Activated naive CD8-positive, alpha-beta T cell (primary cell): Measurements from ENCODE around the gene CEMIP.
A peak's percentile ranks its signal among the peaks of the same experiment; 100 is the strongest.

Source experiments
- H3K27ac Mint-ChIP-seq: one replicate; pipeline ENCODE4 v1.8.0; 2021; ENCODE audit warnings: mixed read lengths
- H3K27me3 Mint-ChIP-seq: one replicate; pipeline ENCODE4 v1.8.0; 2021; ENCODE audit warnings: mixed read lengths
- H3K36me3 Mint-ChIP-seq: one replicate; pipeline ENCODE4 v1.8.0; 2021; ENCODE audit warnings: mixed read lengths
- H3K4me1 Mint-ChIP-seq: one replicate; pipeline ENCODE4 v1.8.0; 2021; ENCODE audit warnings: low read depth, mixed read lengths
- H3K4me3 Mint-ChIP-seq: one replicate; pipeline ENCODE4 v1.8.0; 2021; ENCODE audit warnings: mild to moderate bottlenecking, mixed read lengths
- H3K9me3 Mint-ChIP-seq: one replicate; pipeline ENCODE4 v1.8.0; 2021; ENCODE audit warnings: low read depth, mixed read lengths

CEMIP gene, protein sequence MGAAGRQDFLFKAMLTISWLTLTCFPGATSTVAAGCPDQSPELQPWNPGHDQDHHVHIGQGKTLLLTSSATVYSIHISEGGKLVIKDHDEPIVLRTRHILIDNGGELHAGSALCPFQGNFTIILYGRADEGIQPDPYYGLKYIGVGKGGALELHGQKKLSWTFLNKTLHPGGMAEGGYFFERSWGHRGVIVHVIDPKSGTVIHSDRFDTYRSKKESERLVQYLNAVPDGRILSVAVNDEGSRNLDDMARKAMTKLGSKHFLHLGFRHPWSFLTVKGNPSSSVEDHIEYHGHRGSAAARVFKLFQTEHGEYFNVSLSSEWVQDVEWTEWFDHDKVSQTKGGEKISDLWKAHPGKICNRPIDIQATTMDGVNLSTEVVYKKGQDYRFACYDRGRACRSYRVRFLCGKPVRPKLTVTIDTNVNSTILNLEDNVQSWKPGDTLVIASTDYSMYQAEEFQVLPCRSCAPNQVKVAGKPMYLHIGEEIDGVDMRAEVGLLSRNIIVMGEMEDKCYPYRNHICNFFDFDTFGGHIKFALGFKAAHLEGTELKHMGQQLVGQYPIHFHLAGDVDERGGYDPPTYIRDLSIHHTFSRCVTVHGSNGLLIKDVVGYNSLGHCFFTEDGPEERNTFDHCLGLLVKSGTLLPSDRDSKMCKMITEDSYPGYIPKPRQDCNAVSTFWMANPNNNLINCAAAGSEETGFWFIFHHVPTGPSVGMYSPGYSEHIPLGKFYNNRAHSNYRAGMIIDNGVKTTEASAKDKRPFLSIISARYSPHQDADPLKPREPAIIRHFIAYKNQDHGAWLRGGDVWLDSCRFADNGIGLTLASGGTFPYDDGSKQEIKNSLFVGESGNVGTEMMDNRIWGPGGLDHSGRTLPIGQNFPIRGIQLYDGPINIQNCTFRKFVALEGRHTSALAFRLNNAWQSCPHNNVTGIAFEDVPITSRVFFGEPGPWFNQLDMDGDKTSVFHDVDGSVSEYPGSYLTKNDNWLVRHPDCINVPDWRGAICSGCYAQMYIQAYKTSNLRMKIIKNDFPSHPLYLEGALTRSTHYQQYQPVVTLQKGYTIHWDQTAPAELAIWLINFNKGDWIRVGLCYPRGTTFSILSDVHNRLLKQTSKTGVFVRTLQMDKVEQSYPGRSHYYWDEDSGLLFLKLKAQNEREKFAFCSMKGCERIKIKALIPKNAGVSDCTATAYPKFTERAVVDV (N-terminal part only)

DNA sequence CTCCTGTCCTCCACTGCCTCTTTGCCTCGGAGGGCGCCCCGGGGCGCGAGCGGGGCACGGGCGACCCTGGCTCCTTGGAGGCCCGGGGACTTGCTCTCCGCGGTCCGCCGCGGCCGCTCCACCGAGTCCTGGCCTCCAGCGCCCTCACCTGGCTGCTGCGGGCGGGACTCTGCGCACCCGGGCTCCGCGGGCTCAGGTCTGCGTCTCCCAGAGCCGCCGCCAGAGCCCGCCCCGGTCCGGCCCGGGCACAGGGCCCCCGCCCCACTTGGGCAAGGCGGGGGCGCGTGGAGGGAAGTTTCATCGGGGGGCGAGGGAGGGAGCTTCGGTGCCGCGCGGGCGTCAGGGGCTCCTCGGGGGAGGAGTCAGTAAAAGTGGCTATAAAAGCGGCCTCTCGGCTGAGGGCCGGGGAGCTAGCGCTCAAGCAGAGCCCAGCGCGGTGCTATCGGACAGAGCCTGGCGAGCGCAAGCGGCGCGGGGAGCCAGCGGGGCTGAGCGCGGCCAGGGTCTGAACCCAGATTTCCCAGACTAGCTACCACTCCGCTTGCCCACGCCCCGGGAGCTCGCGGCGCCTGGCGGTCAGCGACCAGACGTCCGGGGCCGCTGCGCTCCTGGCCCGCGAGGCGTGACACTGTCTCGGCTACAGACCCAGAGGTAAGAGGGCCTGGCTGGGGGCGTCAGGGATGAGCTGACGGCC is at the start of gene CEMIP:
CEMIP (plus strand) TSS at position 407 of the 694 bp plus-strand sequence. CDS start 94,510 bp downstream, outside the sequence.
- peak within 1 kb of the TSS; percentile 73 for H3K4me3 Mint-ChIP-seq
- H3K27ac Mint-ChIP-seq = no peak within 1 kb of the TSS
- no peaks in the 10 kb centered on the region for H3K9me3 Mint-ChIP-seq
- H3K27me3 Mint-ChIP-seq = peaks cover 30% of the 10 kb centered on the region
- H3K4me1 Mint-ChIP-seq = peaks cover 19% of the 10 kb centered on the region
- H3K36me3 Mint-ChIP-seq = no peaks in the 10 kb centered on the region

DNA sequence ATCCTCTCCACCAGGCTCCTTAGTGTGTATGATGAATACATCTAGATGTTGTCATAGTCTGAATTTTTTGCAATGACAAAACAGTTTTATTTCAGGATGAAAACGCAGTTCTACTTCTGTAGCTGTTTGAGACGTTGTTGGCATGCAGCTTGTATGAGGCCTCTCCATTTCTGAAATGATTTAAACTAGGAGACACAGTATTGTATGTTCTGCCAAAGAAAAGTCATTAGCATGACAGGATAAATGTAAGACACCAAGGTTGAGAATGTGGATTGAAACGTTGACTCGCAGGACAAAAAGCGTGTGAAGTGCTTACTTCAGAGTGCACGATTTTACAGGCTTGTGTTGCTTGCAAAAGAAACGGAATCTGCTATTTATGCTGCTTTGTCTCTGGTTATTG is 48.8 kb upstream of the CEMIP start:
- H3K4me1 Mint-ChIP-seq = no peaks in the 10 kb centered on the region
- H3K36me3 Mint-ChIP-seq = no peaks in the 10 kb centered on the region
- no peak overlapping the region for H3K4me3 Mint-ChIP-seq
- no peak overlapping the region for H3K27ac Mint-ChIP-seq
- H3K27me3 Mint-ChIP-seq = no peaks in the 10 kb centered on the region
- no peaks in the 10 kb centered on the region for H3K9me3 Mint-ChIP-seq

DNA sequence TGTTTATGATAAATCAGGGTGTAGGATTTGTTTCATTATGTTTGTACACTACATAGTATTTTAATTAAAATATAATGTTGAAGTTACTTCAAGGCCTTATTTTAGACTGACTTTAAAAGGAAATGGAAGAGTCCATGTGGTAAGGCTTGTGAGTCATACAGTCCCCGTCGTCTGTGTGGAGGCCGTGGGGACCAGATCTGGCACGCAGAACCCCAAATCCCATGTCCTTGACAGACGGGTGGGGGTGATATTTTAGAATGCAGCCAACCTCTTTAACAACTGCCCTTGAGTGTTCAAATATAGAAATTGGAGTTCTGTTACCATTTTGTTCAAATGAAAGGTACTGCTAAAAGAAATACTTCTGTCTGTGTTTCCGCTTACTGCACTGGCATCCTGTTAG is 48.2 kb upstream of the CEMIP start:
- Mint-ChIP-seq H3K9me3 (no peaks in the 10 kb centered on the region), H3K27ac (no peak overlapping the region), H3K27me3 (no peaks in the 10 kb centered on the region), H3K4me3 (no peak overlapping the region), H3K4me1 (no peaks in the 10 kb centered on the region), H3K36me3 (no peaks in the 10 kb centered on the region)

DNA sequence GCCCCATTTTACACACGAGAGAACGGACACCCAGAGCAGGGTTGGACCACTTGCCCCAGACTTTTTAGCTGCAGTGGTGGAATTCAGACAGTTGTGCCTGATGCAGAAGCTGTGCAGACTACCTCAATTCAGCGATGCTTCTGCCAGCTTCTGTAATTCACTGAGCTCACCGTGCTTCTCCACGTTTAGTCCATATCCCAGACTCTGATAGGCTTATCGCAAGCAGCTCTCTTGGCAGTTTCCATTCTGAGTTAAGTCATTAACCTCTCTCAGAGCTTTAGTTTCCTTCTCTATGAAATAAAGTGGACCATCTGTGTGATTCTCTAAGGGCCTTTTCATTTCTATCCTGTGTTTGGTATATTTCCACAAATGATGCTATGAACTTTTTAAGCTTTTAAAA is 47.0 kb upstream of the CEMIP start:
- Mint-ChIP-seq H3K4me1 (no peaks in the 10 kb centered on the region), H3K27me3 (no peaks in the 10 kb centered on the region), H3K9me3 (no peaks in the 10 kb centered on the region), H3K4me3 (no peak overlapping the region), H3K36me3 (no peaks in the 10 kb centered on the region), H3K27ac (no peak overlapping the region)

DNA sequence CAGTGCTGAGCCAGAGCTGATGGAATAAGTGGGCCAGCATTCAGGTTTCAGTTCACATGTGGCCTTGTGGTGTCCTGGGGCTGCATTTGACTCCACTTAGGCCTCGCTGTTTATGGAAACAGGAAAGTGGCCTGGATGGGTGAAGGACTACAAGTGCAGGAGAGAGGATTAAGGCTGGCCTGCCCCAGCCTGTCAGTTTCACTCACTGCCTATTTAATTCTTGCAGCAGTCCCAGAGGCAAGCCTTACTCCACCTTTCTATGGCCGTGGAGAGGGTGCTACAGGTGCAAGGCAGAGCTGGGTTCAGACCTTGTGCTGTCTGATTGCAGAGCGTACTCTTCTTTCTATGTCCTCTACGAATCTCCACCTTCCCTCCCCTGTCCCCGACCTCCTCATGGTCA is 46.4 kb upstream of the CEMIP start:
- no peak overlapping the region for H3K27ac Mint-ChIP-seq
- no peaks in the 10 kb centered on the region for H3K27me3 Mint-ChIP-seq
- H3K36me3 Mint-ChIP-seq = no peaks in the 10 kb centered on the region
- H3K4me3 Mint-ChIP-seq = no peak overlapping the region
- no peaks in the 10 kb centered on the region for H3K9me3 Mint-ChIP-seq
- H3K4me1 Mint-ChIP-seq = no peaks in the 10 kb centered on the region

DNA sequence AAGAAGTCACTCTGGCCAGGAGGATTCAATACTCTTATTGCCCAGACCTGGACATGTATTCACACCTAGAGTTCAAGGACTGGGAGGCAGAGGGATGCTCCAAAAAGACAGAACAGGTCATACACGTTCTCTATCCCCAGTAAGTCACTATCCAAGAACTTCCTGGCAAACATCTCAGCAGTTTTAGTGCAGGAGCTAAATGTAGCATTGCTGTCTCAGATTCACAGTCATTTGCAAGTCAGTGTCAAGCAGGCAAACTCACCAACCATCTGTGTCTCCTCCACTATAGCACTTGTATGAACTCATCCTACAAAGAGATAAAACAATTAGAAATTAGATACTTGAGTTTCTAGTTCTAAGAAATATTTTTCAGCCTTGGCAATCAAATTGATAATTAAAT is 45.7 kb upstream of the CEMIP start:
- Mint-ChIP-seq H3K9me3 (no peaks in the 10 kb centered on the region), H3K27ac (no peak overlapping the region), H3K36me3 (no peaks in the 10 kb centered on the region), H3K4me1 (no peaks in the 10 kb centered on the region), H3K4me3 (no peak overlapping the region), H3K27me3 (no peaks in the 10 kb centered on the region)

DNA sequence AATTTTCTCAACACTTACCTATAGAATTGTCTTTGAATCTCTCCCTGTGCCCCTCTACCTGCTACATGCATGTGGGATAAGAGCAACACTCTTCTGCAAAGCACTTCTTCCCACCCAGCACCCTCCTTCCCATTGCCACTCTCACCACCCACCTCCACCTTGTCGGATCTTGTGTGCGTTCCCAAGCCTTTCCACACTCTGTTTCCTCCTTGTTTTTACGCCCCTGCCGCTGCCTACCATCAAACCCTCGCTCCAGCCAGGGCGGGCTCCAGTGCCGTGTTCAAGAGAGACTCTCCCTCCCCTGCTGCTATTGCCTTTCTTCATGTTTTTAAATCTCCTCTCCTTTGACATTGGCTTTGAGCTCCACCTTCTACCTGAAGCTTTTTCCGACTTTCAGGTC is 43.8 kb upstream of the CEMIP start:
- no peaks in the 10 kb centered on the region for H3K36me3 Mint-ChIP-seq
- H3K4me1 Mint-ChIP-seq = no peaks in the 10 kb centered on the region
- no peaks in the 10 kb centered on the region for H3K27me3 Mint-ChIP-seq
- H3K4me3 Mint-ChIP-seq = no peak overlapping the region
- H3K27ac Mint-ChIP-seq = no peak overlapping the region
- H3K9me3 Mint-ChIP-seq = no peaks in the 10 kb centered on the region

DNA sequence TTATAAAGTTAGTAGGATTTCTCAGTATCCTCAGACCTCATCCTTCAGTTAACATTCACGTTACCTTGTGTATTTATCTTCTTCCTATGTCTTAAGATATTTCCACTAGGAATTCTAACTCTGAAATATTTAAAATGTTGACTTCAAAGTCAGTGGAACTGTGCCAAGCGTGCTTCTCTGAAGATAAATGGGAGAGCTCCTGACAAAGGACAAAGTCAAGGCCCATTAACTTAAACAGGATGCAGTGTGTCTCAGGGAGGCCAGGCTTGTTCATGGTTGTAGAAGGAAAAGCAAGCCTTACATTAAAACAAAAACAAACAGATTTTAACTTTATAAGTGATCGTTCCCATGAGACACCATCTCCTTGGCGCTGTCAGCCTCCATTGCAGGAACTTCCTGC is 42.6 kb upstream of the CEMIP start:
- no peak overlapping the region for H3K4me3 Mint-ChIP-seq
- H3K4me1 Mint-ChIP-seq = no peaks in the 10 kb centered on the region
- H3K36me3 Mint-ChIP-seq = no peaks in the 10 kb centered on the region
- no peaks in the 10 kb centered on the region for H3K9me3 Mint-ChIP-seq
- H3K27me3 Mint-ChIP-seq = no peaks in the 10 kb centered on the region
- H3K27ac Mint-ChIP-seq = no peak overlapping the region

DNA sequence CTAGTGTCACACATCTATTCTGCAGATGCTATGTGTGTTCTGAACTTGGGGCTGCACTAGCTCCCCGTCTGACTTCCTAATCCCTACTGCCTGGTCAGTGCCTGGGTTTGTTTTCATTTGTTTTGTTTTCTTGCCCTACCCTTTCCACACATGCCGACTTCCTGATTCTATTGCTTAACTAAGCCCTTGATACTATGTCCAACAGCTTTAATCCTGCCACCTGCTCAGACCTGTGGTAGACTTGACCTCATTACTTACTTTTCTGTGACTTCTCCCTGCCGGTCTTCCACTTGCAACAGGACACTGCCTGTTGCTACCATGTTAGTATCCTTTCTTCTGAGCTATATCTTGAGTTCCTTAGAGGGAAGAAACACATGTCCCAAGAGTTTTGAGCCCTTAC is 39.3 kb upstream of the CEMIP start:
- Mint-ChIP-seq H3K36me3 (peaks cover 2% of the 10 kb centered on the region), H3K4me3 (no peak overlapping the region), H3K4me1 (no peaks in the 10 kb centered on the region)

DNA sequence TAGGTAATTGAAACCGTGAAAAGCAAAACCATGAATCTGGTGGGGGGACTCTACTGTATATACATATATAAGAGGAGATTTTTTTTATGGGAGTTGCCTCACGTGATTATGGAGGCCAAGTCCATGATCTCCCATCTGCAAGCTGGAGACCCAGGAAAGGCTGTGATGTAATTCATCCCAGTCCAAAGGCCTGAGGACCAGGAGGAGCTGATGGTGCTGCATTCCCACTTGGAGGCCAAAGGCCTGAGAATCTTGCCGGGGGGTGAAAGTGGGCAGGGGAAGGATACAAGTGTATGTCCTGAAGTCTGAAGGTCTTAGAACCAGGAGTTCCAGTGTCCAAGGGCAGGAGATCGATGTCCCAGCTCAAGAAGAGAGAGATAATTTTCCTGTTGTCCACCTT is 37.1 kb upstream of the CEMIP start:
- H3K36me3 Mint-ChIP-seq = peaks cover 2% of the 10 kb centered on the region
- no peak overlapping the region for H3K4me3 Mint-ChIP-seq
- H3K27ac Mint-ChIP-seq = no peak overlapping the region
- no peaks in the 10 kb centered on the region for H3K4me1 Mint-ChIP-seq
- no peaks in the 10 kb centered on the region for H3K9me3 Mint-ChIP-seq
- H3K27me3 Mint-ChIP-seq = no peaks in the 10 kb centered on the region

More for the DNA sequence above, 39.3 kb upstream of the CEMIP start:
- Mint-ChIP-seq H3K9me3 (no peaks in the 10 kb centered on the region), H3K27ac (no peak overlapping the region), H3K27me3 (no peaks in the 10 kb centered on the region)

DNA sequence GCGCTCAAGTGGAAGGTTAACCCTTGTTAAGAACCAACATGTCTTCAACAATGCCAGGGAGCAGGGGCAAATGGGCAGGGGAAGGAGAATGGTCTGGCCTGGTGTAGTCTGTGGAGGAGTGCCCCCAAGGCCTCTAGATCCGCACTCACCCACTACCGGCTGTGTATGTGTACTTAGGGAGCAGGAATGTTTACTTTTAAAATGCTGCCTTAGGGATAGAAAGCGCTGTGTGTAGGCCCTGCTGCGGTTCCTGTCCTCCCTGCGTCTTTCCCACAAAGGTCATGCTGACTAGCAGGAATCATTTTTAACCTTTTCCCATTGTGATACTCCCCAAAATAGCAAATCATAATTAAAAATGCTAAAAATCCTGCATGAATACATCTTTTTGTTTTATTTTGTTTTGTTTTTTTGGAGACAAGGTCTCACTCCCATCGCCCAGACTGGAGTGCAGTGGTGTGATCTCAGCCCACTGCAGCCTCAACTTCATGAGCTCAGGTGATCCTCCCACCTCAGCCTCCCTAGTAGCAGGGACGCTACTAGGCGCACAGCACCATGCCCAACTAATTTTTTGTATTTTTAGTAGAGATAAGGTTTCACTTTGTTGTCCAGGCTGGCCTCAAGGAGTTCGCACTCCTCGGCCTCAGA is 35.9 kb upstream of the CEMIP start:
- Mint-ChIP-seq H3K27me3 (no peaks in the 10 kb centered on the region), H3K4me1 (no peaks in the 10 kb centered on the region), H3K9me3 (no peaks in the 10 kb centered on the region), H3K36me3 (peaks cover 2% of the 10 kb centered on the region), H3K4me3 (no peak overlapping the region), H3K27ac (no peak overlapping the region)

DNA sequence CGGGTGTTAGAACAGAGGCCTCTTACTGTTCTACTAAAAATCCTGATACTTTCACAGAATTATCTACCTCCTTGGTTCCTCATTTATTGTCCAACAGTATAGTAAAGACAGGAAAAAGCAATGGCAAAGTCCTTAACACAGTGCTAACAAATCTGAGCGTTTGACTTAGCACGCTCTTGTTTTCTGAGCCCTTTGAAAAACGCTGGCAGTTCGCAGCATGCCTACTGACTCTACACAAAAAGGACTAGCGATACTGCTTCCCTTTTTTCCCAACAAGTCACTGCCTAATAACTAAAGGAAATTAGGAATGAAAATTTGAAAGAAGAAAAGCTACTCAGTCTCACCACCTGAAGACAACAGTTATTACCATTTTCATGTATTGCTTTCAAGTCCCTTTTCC is 34.8 kb upstream of the CEMIP start:
- no peaks in the 10 kb centered on the region for H3K9me3 Mint-ChIP-seq
- H3K4me1 Mint-ChIP-seq = no peaks in the 10 kb centered on the region
- no peaks in the 10 kb centered on the region for H3K27me3 Mint-ChIP-seq
- H3K4me3 Mint-ChIP-seq = no peak overlapping the region
- peaks cover 2% of the 10 kb centered on the region for H3K36me3 Mint-ChIP-seq
- H3K27ac Mint-ChIP-seq = no peak overlapping the region

DNA sequence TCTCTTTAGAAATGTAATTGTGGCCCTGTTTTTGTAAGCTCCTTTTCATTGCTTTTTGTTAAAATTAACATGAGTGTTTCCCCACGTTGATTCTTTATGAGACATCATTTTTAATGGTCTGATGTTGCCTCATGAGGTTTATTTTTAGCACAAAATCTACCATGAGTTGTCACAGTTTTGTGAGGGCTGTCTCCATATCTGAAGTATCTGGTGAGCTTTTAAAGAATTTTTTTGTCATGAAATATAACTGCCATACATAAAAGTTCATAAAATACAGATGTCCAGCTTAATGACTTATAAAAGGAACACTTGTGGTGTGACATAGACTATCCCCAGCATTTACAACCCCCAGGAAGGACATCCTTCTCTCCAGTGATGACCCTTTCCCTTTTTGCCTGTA is 34.3 kb upstream of the CEMIP start:
- Mint-ChIP-seq H3K36me3 (peaks cover 3% of the 10 kb centered on the region), H3K27me3 (no peaks in the 10 kb centered on the region), H3K9me3 (no peaks in the 10 kb centered on the region), H3K27ac (no peak overlapping the region), H3K4me1 (no peaks in the 10 kb centered on the region), H3K4me3 (no peak overlapping the region)

DNA sequence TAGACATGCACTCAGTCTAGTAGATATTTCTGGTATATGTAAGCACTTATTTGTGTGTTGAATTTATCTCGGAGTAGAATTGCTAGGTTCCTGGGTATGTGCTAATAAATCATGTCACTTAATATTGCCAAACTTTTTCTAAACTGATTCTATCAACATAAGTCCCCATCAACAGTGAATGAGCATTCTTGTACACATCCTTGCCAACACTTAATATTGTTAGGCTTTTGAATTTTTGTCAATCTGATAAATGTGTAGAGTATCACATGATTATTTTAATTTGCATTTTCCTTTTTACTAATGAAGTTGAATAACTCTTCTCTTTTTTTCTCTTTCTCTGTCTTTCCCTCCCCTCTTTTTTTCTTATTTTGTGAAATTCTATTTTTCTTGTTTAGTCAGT is 33.3 kb upstream of the CEMIP start:
- Mint-ChIP-seq H3K4me3 (no peak overlapping the region), H3K4me1 (no peaks in the 10 kb centered on the region), H3K27ac (no peak overlapping the region), H3K27me3 (no peaks in the 10 kb centered on the region), H3K36me3 (peaks cover 11% of the 10 kb centered on the region), H3K9me3 (no peaks in the 10 kb centered on the region)
